Ecto neural progenitor cell (in vitro differentiated cells): ENCODE results near the gene SLC35D1.
"Not testable (repeated sequence)": the region's sequence is repeated elsewhere in the genome, so short reads cannot be mapped to it uniquely, and the experiment has no call there.

Experiments used
- DNase-seq: peaks from one replicate; pipeline ENCODE4 v3.0.0-alpha.2; 2018; ENCODE audit warnings: low spot score

Gene SLC35D1

GRCh38 chr1:67053785-67054772 lies at the start of gene SLC35D1:
SLC35D1 (minus strand) TSS chr1:67054148; CDS start chr1:67054013, 135 bp downstream.
- DNase-seq = peak; percentile 94

GRCh38 chr1:67103548-67103947 lies 49.6 kb upstream of the SLC35D1 start:
- DNase-seq = no peak

GRCh38 chr1:67100833-67101232 lies 46.9 kb upstream of the SLC35D1 start:
- no peak for DNase-seq

- no peak for DNase-seq
Observed at GRCh38 chr1:67097305-67097704, 43.4 kb upstream of the SLC35D1 start.

- DNase-seq = no peak
Observed at GRCh38 chr1:67094191-67094590, 40.2 kb upstream of the SLC35D1 start.

- DNase-seq = no peak
Observed at GRCh38 chr1:67089685-67090208, 35.8 kb upstream of the SLC35D1 start.

GRCh38 chr1:67088440-67088839 lies 34.5 kb upstream of the SLC35D1 start:
- DNase-seq = no peak

- DNase-seq = no peak
Observed at GRCh38 chr1:67085326-67085725, 31.4 kb upstream of the SLC35D1 start.

GRCh38 chr1:67084765-67085318 lies 30.9 kb upstream of the SLC35D1 start:
- DNase-seq = no peak

- no peak for DNase-seq
Observed at GRCh38 chr1:67078291-67078690, 24.3 kb upstream of the SLC35D1 start.

GRCh38 chr1:67077593-67077992 lies 23.6 kb upstream of the SLC35D1 start:
- no peak for DNase-seq

GRCh38 chr1:67072749-67073148 lies 18.8 kb upstream of the SLC35D1 start:
- DNase-seq = no peak

GRCh38 chr1:67067655-67068054 lies 13.7 kb upstream of the SLC35D1 start:
- not testable (repeated sequence) for DNase-seq

- no peak for DNase-seq
Observed at GRCh38 chr1:67062412-67062811, 8.5 kb upstream of the SLC35D1 start.

- DNase-seq = no peak
Observed at GRCh38 chr1:67061266-67061665, 7.3 kb upstream of the SLC35D1 start.

GRCh38 chr1:67060811-67061218 lies 6.9 kb upstream of the SLC35D1 start:
- no peak for DNase-seq

- DNase-seq = no peak
Observed at GRCh38 chr1:67059346-67059745, 5.4 kb upstream of the SLC35D1 start.

- DNase-seq = no peak
Observed at GRCh38 chr1:67058761-67059160, 4.8 kb upstream of the SLC35D1 start.

- DNase-seq = no peak
Observed at GRCh38 chr1:67058242-67058641, 4.3 kb upstream of the SLC35D1 start.

GRCh38 chr1:67053535-67053784 lies 488 bp downstream of the SLC35D1 start:
- DNase-seq = peak; percentile 80

GRCh38 chr1:67052741-67053534 lies 1.0 kb downstream of the SLC35D1 start:
- DNase-seq = peak; percentile 72

GRCh38 chr1:67051196-67051595 lies 2.8 kb downstream of the SLC35D1 start:
- no peak for DNase-seq
